CD4-positive, alpha-beta T cell treated with Interleukin-4 for 1 hour (primary cell): Measurements from ENCODE around the gene CDH4.

Experiments used
- DNase-seq, 2 donors: peaks; one replicate each; pipeline ENCODE4 v3.0.0-alpha.2; 2020 to 2022

The CDH4 gene

DNA sequence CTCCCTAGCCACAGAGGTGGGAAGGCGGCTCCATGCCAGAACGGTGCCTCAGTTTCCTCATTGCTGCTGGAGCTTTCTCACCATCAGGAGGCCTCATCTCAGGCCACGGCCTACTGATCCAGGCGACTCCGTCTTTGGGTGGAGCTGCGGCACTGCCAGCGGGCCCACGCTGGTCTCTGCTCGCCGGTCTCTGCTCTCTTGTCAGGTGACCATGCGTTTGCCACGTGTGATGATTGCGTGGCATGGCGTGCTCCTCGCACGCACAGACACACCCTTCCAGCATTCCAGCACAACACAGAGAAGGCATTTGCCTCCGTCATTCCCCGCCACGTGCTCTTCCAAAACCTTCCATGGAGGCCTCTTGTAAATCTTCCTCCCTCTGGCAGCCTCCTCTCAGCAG is 271.1 kb downstream of the CDH4 start:
- DNase-seq: no peak

DNA sequence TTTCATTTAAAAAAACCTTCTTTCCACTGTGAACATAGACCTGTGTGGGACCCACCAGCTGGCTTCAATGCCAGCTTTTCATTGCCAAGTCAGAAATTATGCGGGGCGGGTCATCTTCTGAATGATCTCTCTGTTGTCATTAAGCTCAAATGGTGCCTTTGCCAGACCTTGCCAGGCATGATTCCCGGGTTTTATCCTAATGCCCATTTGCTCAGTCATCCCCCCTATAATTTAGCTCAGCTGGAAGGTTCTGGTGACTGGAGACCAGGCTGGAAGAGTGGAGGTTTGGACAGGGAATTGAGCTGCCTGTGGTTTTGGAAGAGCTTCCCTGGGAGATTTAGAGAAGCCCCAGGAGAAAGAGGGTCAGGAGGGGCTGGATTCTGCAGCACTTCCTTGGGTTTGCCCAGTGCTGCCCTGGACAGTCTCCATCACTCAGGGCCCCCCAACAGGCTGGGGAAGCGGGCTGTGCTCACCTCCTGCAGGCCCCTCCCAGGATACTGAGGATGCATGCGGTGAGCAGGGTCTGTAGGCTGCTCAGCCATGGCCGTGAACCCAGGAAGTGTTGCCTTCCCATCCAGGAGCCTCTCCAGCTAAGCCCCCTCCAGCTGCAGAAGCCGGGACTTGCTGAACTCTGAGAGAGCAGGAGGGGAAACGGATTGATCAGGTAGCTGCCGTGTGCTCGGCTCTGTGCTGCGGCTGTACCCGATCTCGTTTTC is 273.0 kb downstream of the CDH4 start:
- no peak for DNase-seq

DNA sequence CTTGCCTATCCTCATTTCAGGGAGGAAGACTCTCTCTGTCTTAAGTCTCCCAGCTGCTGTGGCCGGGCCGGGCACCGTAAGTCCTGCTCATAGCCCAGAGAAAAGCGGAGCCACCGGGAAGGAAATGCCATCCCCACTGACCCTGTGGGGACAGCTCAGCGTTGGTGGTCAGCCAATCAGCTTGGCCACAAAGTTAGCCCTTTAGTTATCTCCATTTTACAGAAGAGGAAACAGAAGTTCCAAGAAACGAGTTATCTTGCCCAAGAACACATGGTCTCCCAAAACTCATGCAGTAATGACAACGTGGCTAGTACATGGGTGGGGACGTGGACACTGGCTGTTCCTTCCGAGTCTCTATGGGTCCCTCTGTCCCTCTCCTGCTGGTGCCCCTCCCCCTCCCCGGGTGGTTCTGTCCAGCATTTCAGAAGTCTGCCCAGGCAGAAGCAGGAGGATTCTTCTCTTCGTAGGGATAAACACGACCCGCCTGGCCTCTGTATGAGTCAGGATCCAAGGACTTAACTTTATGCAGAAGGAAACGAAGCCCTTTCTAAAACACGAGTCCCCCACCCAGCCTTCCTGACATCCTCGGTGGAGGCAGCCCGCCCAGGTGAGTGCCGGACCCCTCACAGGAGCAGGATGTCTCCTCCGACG is 273.8 kb downstream of the CDH4 start:
- DNase-seq: no peak

DNA sequence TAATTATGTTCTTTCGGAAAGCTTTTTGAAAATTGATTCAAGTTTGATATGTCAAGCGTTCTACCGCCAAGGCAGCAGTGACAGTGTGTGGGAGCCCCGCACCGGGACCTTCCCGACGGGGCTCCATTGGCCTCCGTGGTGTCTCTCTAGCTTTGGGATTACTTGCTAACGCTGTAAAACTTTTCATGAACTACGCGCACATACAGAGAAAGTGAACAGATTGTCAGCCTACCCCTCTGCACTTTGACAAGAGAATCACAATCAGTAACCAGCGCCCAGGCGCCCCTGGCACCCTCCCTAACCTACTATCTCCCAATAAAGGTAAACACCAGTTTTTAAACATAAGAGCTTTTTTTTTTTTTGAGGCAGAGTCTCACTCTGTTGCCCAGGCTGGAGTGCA is 274.8 kb downstream of the CDH4 start:
- DNase-seq: no peak

DNA sequence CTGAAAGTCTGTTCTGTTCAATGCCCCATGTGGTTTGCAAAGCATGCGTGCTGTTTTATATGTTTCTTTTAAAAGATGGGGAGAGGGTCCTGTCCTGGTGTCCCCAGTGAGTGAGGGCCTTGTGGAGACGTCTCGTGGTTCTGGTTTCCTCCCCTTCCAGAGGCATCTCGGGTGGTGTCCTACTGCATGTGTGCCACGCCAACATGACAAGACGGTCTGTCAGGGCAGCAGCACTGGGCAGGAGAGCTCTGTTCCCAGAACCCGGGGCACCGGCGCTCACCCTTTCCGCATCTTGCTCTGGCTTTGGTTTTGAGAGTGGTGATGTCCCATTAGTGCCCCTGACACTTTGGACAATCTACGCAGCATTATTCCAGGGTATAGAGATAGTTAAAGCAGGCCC is 275.6 kb downstream of the CDH4 start:
- DNase-seq: no peak

DNA sequence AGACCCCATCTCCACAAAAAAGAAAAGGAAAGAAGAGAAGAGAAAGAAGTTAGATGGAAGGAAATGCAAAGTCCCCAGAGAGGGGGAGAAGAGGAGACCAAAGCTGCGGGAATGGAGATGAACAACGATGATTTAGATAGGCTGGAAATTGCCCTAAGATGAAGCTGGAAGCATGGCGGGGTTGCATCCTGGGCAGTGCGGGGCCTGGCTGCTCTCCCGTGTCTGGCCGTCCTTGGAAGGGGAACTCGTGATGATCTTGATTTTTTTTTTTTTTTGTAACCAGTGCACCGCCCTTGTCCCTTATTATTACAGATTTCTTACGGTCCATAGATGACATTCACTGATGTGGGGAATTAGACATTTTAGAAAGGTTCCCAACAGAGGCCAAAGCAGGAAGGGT is 276.5 kb downstream of the CDH4 start:
- no peak for DNase-seq

DNA sequence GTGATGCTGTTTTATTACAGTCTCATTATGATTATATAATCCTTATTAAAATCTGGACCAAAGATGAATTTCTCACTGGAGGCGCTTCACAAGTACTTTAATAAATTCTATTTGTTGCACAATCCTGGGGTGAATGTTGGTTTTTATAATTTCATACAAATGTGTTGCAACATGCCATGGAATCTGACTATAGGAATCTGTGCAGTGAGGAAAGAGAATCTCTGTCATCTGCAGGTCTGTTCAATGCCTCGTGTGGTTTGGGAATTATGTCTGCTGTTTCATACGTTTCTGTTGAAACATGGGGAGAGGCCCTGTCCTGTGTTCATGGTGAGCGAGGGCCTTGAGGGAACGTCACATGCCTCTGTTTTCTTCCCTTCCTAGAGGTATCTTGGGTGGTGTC is 277.3 kb downstream of the CDH4 start:
- DNase-seq: no peak

DNA sequence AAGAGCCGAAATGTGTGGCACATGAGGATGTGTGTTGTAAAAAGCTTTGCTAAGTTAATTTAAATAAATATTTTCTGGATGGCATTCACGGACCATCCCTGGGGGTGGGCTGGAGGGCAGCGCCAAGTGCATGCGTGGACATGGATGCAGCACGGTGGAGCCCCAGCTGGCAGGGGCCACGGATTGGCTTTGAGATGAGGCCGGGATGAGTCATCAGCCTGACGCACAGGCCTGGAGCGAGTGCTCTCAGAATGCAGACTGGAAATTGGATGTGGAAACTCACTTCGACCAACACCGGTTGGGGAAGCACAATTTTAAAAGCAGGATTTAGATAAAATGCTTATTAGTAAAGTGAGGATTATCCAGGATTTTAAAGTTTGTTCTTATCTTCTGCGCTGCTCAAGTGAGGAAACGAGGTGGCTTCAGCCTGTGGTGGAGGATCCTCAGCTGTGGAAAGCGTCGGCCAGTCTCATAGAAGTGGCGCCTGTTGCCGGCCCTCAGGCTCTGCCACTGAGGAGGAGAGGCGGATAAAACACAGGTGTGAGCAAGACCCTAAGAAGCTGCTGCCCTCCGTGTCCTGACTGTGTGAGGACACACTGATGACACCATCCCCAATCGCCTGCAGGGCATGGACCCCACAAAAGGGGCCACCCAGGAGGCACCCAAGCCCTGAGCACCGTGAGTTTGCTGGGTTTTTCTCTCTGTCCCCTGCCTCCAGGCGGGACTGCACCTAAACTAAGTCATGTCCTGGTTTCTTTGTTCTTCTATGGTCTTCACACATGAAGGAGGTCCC is 279.7 kb downstream of the CDH4 start:
- no peak for DNase-seq

DNA sequence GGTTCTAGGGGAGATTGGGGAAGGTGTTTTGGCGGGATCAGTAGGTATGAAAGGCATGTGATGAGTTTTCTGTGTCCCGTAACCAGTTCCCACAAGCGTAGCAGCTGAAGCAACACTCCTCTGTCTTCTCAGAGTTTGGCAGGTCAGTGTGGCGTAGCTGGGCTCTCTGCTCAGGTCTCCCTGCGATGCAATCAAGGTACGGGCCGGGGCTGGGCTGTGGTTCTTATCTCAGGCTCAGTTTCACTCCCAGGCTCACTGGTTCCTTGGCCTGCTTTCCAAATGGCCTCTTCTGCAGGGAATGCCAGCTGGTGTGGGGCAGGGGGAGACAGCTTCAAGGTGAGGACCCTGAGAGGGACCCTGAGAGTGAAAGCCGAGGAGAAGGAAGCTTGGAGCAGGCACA is 280.7 kb downstream of the CDH4 start:
- no peak for DNase-seq

DNA sequence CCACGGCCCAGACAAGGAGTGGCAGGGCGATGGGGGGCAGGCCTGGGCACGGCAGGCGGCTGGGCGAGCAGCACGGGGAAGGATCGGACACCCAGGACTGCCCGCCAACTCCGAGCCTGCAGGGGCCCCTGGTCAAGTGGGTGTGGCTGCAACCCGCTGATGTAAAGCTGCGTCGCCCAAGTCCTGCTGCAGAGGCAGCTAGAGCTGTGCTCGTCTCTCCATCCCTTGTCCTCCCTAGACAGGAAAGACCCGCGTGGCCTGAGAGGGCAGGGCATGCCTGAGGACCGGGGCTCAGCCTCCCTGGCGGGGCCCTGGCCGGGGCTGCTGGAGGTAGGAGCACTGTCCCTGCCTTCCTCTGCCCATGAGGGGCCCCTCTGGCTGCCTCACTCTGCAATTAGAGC is 281.2 kb downstream of the CDH4 start:
- no peak for DNase-seq

DNA sequence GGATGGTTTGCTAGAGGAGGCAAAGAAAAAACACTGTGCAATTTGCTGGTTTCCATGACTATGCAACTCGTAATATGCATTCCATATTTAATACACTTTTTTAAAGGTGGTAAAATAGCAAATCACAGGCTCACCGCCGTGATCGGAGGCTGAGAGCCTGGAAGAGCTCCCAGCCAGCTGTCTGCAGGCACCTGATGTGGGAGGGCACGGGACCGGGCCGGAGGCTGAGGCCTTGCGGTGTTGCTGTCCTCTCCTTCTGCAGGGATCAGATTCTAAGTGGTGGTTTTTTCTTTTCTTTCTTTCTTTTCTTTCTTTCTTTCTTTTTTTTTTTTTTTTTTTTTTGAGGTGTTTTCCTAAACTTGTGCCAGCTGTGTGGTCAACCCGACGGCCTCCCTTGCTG is 282.3 kb downstream of the CDH4 start:
- no peak for DNase-seq

DNA sequence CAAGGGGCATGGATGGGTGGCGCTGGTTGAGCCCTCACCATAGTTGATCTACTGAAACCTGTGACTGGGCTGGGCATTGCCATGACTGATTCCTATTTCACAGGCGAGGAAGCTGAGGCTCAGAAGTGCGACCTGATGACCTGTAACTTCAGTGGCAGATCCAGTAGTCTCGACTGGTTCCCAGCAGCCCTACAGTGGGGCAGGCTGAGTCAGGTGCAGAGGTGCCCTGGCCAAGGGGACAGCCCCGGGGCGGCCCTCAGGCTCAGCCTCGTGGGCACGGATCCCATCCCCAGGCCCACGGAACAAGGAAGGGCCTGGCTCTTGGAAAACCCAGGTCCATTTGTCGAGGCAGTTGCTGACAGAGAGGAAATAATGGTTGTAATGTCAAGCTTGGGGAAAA is 283.0 kb downstream of the CDH4 start:
- DNase-seq: no peak

DNA sequence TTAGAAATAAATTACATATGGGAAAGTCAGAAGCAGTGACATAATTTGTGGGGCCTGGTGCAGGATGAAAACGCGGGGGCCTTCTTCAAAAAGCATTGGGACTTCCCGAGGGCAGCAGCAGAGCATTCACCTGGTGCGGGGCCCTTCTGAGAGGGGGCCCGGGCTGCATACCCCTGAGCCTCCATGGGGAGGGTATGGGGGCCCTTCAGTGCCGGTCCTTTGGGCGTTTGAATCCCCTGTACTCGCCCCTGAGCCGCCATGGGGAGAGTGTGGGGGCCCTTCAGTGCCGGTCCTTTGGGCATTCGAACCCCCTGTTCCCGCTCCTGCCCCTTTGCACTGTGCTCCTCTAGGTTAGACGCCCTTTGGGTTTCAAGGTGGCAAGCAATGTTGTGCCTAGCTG is 283.5 kb downstream of the CDH4 start:
- no peak for DNase-seq

DNA sequence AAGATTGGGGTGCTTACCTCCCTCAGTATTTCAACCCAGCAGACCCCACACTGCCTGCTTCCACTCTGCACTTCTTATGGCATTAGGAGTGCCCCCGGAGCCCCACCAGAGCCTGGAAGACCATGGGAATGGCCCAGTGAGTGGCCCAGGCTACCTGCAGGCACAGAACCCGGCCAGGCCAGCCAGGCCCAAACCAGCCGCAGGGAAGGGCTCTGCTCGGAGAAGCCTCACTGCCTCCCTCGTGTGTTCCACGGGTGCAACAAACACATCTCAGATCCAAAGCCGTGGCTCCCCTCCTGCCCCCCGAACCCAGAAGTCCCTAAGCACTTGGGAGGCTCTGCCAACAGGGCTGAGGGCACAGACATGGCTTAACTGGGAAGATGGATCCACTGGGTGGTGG is 283.9 kb downstream of the CDH4 start:
- DNase-seq: no peak

DNA sequence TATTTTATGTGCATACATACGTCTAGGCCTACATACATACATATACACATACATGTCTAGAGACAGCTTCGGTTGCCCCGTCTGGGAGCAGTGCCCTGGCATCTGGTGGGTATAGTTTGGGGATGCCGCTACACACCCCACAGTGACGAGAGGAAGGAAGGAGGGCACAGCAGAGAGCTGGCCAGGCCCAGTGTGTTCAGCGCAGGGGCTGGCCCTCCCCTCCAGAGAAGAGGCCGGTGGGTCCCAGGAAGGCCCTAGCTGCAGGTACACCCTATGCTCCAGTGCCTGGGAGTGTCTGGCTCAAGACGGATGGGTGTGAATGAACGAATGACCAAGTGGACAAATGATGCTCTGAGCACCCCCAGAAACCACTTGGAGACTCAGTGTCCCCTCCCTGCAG is 284.6 kb downstream of the CDH4 start:
- no peak for DNase-seq

DNA sequence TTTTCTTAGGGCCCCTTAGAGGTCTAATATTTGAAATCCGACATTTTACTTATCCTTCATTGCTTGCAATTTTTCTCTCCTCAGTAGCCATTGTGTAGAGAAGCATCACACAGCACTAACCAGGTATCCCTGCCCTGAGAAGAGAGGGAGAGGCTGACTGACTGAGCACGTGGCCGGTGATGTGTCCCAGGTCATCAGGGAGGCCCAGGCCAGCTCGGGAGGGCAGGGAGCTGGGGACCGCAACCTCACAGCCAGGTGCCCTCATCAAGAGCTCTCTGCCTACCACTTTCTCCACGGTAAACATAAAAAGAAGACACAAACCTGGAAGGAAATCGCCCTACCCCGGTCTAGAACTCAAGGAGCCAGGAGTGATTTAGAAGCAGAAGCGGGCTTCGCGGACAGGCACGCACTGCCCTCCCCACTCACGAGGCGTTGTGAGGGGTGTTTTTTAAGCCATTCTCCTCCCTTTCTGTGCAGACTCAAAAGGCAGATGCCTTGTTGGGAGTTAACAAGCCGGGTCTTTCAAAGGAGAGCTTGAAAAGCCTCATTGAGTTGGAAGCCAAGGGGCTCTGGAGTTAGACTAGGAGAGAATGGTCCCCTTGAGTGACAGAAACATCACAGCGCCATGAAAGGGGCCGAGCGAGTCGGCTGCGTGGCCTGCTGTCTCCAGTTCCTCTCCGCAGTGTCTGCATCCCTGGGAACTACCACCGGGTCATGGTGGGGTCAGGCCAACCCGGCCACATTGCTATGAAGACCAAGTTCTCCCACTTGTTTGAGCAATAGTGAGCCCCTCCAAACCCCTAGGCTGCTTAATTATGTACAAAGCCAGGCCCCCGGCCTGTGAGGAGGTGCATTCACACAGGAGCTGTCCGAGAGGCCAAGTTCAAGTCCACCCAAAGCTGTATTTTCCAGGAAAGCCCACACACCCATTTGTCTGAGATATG is 285.4 kb downstream of the CDH4 start:
- no peak for DNase-seq

DNA sequence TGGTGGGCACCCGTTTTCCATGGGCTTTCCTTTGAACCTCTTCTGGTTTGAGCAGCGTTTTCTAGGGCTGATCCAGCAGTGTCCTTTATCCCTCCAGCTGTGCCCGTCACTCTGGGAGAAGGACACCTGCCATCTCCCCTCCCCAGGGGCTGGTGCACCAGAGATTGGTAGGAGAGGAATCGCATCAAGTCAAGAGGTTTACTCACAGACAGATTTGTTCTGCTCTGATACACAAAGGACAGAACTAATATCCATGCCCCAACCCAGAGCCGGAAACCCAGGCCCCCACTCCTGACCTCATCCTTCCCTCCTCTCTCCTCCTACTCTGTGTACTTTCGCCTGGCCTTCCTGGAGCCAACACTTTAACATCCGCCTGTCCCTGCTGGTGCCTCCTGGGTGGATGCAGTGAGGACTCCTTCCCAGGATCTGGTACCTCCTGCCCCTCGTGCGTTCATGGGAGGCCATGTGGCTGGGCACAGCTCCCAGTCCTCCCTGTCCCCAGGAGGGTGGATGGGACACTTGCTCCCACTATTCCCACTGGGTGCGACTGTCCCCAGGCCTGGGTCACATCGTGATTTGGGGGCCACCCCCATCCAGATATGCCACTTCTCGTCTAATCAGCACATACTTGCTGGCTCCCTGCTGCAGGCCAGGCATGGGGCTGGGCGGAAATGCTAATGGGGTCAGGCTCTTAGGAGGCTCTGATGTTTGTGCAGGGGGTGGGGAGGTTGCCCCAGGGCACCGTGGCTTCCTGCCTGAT is 286.3 kb downstream of the CDH4 start:
- no peak for DNase-seq

DNA sequence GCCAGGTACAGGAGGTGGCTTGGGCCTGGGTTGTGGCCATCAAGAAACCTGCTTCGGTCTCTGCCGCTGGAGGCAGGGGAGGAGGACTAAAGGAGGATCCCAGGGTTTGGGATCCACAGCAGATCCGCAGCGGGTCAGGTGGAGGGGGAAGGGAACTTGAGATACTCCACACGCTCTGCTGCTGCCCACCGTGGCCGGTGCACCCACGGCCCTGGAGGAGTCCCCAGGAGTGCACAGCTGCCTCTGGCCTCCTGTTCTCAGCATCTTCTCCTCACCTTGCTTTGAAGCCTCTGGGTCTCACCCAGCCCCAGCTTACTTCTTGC is 286.8 kb downstream of the CDH4 start:
- no peak for DNase-seq

DNA sequence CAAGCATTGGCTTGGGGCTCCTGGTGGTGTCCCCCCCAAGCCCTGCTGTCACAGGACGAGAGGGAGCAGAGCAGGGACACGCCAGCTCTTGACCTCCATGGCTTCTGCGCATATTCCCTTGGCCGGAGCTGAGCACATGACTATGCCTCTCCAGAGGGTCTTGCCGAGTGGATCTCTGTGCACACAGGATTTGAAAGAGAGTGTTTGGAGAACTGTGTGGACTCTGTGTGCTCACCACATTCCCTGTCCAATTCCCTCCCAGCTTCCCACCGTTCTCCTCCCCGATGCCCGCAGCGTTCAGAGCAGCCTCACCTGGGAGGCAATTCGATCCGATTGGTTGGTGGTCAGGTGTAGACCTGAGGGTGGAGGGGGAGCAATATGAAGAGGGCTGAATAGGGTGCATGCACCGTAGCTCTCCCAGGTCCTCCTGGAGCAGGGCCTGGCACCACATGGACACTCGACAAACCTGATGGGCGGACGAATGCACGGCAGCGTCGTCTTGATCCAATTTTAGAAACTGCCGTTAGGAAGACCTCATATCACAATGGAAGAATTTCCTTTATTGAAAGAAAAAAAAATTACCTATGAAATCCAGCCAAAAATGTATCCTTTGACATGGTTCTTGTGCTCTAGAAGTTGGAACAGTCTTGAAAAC is 287.8 kb downstream of the CDH4 start:
- no peak for DNase-seq

DNA sequence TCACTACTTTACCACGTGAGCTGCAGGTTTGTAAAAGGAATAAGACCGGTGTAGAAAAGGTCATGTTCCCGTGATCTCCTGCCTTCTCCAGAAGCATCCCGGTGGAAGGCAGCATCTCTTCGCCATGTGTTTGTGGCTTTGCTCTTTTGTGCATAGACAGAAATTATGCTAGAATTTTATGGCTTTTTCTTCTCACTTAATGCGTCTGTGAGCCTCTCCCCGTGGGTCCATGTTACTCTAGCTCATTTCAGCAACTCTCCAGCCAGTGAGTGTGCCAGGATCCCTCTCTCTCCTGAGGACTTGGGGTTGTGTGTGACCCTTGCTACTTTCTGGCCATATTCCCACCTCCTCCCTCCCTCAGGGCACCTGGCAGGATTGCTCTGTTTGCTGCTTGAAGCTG is 289.5 kb downstream of the CDH4 start:
- DNase-seq: no peak

DNA sequence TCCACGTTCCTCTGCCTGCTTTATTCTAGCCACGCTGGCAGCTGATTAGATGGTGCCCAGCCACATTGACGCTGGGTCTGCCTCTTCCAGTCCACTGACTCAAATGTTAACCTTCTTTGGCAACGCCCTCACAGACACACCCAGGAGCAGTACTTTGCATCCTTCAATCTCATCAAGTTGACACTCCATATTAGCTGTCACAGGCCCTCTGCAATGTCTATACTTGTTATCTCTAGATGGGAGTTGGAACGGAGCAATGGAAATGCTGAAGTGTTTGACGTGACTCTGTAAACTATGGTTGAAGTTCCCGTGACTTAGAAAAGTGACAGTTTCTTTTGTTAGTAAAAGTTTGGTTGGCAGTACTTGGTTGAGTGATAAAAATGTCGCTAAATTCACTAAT is 291.0 kb downstream of the CDH4 start:
- DNase-seq: no peak
